ENCODE measurements around the gene ERCC6L2. TPM values are rescaled to one million over a fixed set of nuclear protein-coding genes. Genes with fewer than 3 reads are reported as not detected.

ERCC6L2 gene
- total and polyA plus RNA-seq, 2 of the 8 experiments (the other 6 are each of a cell fraction or from before 2014, with no cell fraction given): 9.8 to 50.0 TPM

DNA sequence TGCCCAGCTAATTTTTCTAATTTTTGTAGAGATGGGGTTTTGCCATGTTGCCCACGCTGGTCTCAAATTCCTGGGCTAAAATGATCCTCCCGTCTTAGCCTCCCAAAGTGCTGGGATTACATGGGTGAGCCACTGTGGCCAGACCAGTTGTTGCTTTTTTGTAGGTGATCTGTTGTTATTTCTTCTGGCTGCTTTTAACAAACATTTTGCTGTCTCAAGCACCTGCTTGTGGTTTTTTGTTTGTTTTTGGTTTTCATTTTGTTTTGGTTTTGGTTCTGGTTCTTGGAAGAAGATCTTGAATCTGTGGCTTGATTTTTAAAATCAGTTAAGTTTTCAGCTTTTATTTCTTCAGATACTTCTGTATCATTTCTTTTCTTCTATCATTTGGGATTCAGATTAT is 21.1 kb downstream of the ERCC6L2 start:
- Histone ChIP-seq H3K23ac (ENCODE audit: insufficient read length) (no peak overlapping the region), H2BK12ac (ENCODE audit: low read depth, low read length) (no peak overlapping the region), H3K79me2 (ENCODE audit: control insufficient read depth in 1 of 2, insufficient read depth in 2 of 2, low read length in 2 of 2) (peaks cover 0 to 49% of the 10 kb centered on the region in 2 experiments; a peak in 2 of 4 replicates), H4K5ac (ENCODE audit: insufficient read length, low read depth, low read length) (no peak overlapping the region), H3K4me2 (ENCODE audit: insufficient read depth in 1 of 2, low read depth in 2 of 2, low read length in 2 of 2) (no peak overlapping the region), H3K36me3 (ENCODE audit: control insufficient read depth in 2 of 4, insufficient read depth in 4 of 4, low read length in 3 of 4) (no peaks in the 10 kb centered on the region; a peak in 1 of 8 replicates), H3K9ac (replicated peaks in 1 of 4; ENCODE audit: extremely low read depth in 1 of 4, low read depth in 3 of 4, low read length in 3 of 4) (no peak overlapping the region), H2AK5ac (ENCODE audit: low read depth, low read length) (no peak overlapping the region), H3K4ac (replicated peaks; ENCODE audit: insufficient read length, low read depth, low read length) (no peak overlapping the region), H3K56ac (replicated peaks; ENCODE audit: insufficient read length, low read depth, low read length) (no peak overlapping the region), H2BK120ac (replicated peaks; ENCODE audit: low read depth, low read length) (no peak overlapping the region), H3K23me2 (ENCODE audit: low read depth, low read length) (no peaks in the 10 kb centered on the region), H2BK5ac (ENCODE audit: low read depth, low read length) (no peak overlapping the region), H3K9me3 (ENCODE audit: insufficient read depth in 2 of 2, low read depth in 1 of 2, low read length in 1 of 2) (no peaks in the 10 kb centered on the region), H3K79me1 (ENCODE audit: low read depth, low read length) (no peaks in the 10 kb centered on the region; the same call in 1 of the 2 replicates), H2AFZ (ENCODE audit: low read length) (no peak overlapping the region), H3K4me3 (ENCODE audit: extremely low read depth in 1 of 4, insufficient read depth in 2 of 4, low read depth in 3 of 4, low read length in 4 of 4) (no peak overlapping the region), H3K27ac (ENCODE audit: low read depth, low read length) (no peak overlapping the region), H2BK20ac (ENCODE audit: low read length) (no peak overlapping the region), H3K14ac (ENCODE audit: insufficient read length) (no peak overlapping the region), H4K20me1 (replicated peaks in 1 of 2; ENCODE audit: control insufficient read depth in 1 of 2, insufficient read depth in 2 of 2, low read length in 2 of 2) (no peaks in the 10 kb centered on the region), H2BK15ac (ENCODE audit: low read length) (no peak overlapping the region), H3K4me1 (replicated peaks in 1 of 4; ENCODE audit: control insufficient read depth in 3 of 4, insufficient read depth in 4 of 4, low read length in 3 of 4) (no peaks in the 10 kb centered on the region), H4K8ac (ENCODE audit: extremely low read depth, insufficient read depth, low read length) (no peak overlapping the region), H3K27me3 (replicated peaks in 1 of 4; ENCODE audit: control insufficient read depth in 3 of 4, extremely low read depth in 1 of 4, insufficient read depth in 3 of 4, low read length in 3 of 4) (no peaks in the 10 kb centered on the region), H4K91ac (replicated peaks; ENCODE audit: insufficient read length, low read length) (no peak overlapping the region), H3K18ac (ENCODE audit: extremely low read depth, low read length) (no peak overlapping the region)
- ChIA-PET CTCF (ENCODE audit: partially characterized antibody) (interaction anchor here (0.8 to 1.4 kb wide), 2 partner anchors 12 to 164 kb away, joined by 3 to 4 read pairs; no protein-coding TSS in a partner anchor), POLR2A (ENCODE audit: partially characterized antibody) (interaction anchor here (0.6 kb wide), 1 partner anchor 21 kb away, joined by 3 read pairs; no protein-coding TSS in a partner anchor)
- DNase-seq (ENCODE audit: low read depth in 1 of 2, low spot score in 2 of 2) (no peak), FAIRE-seq (no peak)
- no peak for TF ChIP-seq CBX5 (IDR thresholded peaks at IDR 0.05; ENCODE audit: low read depth, low read length)
- TF ChIP-seq HDAC6 (IDR thresholded peaks at IDR 0.05; ENCODE audit: low read depth, low read length): no peak
- WGBS, 2 experiments (ENCODE audit: extremely low coverage in 1 of 2, insufficient coverage in 1 of 2, insufficient read length in 1 of 2, insufficient replicate concordance in 2 of 2, low coverage in 1 of 2, low lambda C conversion rate in 2 of 2, missing lambda C conversion rate in 1 of 2): 94% methylated on average over 2 of the region's 2 CpGs; no CpG with 5 or more reads in 1 of the 2 experiments
